Lower leg skin (tissue), 3 donors: ENCODE measurements around the gene TEX9.

Experiments used
- POLR2A ChIP-seq, 2 donors: fragments of 450-650 bp; IDR thresholded peaks; one replicate each; pipeline ENCODE4 v1.6.1; 2016 to 2017; ENCODE audit warnings: antibody characterized with exemption in 2 of 2, mild to moderate bottlenecking in 1 of 2, moderate library complexity in 1 of 2
- TF ChIP-seq, protein P1 (sequence below), 3 donors: fragments of 450-650 bp; IDR thresholded peaks; one replicate each; pipeline ENCODE4 v1.5.1; 2016; ENCODE audit warnings: antibody characterized with exemption in 3 of 3, mild to moderate bottlenecking in 3 of 3, moderate library complexity in 2 of 3

DNA sequence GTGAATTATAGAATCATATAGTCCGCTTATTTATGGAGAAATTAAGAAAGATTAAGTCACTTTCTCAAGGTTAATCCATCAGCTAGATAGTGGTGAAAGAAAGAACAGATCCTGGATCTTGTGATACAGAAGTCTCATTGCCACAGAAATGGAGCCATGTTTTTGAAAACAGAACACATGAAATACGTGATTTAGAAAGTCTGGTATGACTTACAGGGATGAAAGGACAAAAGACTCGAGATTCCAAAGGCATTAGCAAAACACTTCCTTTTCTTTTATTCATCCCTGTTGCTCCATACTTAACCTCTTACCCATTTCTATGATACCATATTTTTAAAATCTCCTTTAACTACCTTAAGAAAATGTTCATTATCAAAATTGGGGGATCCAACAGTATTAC lies 40.0 kb upstream of the TEX9 start:
- TF ChIP-seq, protein P1, sequence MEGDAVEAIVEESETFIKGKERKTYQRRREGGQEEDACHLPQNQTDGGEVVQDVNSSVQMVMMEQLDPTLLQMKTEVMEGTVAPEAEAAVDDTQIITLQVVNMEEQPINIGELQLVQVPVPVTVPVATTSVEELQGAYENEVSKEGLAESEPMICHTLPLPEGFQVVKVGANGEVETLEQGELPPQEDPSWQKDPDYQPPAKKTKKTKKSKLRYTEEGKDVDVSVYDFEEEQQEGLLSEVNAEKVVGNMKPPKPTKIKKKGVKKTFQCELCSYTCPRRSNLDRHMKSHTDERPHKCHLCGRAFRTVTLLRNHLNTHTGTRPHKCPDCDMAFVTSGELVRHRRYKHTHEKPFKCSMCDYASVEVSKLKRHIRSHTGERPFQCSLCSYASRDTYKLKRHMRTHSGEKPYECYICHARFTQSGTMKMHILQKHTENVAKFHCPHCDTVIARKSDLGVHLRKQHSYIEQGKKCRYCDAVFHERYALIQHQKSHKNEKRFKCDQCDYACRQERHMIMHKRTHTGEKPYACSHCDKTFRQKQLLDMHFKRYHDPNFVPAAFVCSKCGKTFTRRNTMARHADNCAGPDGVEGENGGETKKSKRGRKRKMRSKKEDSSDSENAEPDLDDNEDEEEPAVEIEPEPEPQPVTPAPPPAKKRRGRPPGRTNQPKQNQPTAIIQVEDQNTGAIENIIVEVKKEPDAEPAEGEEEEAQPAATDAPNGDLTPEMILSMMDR (IDR thresholded peaks at IDR 0.05), result no peak
- no peak for TF ChIP-seq POLR2A (IDR thresholded peaks at IDR 0.05)
